Muscle of arm (tissue), 12 donors: ENCODE results near the gene ZNF12. TPM values are rescaled to one million over a fixed set of nuclear protein-coding genes. Genes with fewer than 3 reads are reported as not detected.

Experiments
- DNase-seq: peaks from one replicate; pipeline ENCODE4 v3.0.0-alpha.2; 2013
- polyA plus RNA-seq, 12 donors: library from polyadenylated mRNA; unstranded; fragments of 120-200 nt; gene quantifications; one replicate each; pipeline ENCODE4 v1.2.1, GENCODE V29; 2013; ENCODE audit not compliant: insufficient read length in 12 of 12

The ZNF12 gene
- polyA plus RNA-seq, 12 donors, result 14.5 to 28.9 (median 24.0) TPM; not detected in 1

DNA sequence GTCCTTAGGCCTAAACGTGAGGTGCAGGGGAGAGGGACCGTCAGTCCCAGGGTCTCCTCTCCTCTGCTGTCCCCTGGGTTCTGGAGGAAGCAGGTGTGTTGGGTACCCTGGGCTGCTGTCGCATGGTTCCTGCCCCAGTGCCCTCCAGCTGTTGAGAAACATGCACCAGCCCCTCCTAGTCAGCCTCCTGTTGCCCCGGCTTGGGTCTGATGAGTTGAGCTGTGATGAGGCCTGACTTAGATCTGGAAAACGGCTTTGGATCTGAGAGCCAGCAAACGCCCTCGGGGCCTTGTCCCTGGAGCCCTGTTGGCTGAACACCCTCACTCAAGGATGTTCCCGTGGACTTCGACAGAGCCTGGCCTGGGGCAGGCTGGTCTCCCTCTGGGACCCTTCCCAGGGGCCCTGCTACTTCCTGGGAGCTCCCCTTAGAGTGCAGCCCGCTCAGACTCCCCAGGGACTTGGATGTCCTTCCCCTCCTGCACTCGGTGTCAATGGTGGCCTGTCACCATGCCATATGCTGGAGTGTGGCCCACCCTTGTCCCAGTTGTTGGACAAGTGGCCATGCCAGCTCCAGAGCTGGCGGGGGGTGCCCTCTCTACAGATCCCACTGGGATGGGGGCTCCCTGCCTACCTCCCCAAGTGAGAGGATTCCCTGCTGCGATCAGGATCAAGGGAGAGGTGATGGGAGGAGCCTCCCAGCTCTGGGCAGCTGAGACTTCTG is 57.3 kb downstream of the ZNF12 start:
- DNase-seq, result no peak

DNA sequence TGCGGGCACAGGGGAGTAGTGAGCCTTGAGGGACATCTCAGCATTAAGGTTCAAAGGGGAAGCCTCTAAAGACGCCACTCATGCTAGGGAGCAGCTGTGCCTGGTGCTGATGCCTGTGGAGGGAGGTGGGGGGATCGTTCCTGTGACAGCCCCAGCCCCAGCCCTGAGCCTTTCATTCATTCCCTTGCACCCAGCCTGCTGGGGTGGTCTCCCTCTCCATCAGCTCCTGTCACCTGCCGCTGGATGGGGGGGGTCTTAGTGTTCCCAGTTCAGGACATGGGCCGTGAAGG is 58.0 kb downstream of the ZNF12 start:
- no peak for DNase-seq

DNA sequence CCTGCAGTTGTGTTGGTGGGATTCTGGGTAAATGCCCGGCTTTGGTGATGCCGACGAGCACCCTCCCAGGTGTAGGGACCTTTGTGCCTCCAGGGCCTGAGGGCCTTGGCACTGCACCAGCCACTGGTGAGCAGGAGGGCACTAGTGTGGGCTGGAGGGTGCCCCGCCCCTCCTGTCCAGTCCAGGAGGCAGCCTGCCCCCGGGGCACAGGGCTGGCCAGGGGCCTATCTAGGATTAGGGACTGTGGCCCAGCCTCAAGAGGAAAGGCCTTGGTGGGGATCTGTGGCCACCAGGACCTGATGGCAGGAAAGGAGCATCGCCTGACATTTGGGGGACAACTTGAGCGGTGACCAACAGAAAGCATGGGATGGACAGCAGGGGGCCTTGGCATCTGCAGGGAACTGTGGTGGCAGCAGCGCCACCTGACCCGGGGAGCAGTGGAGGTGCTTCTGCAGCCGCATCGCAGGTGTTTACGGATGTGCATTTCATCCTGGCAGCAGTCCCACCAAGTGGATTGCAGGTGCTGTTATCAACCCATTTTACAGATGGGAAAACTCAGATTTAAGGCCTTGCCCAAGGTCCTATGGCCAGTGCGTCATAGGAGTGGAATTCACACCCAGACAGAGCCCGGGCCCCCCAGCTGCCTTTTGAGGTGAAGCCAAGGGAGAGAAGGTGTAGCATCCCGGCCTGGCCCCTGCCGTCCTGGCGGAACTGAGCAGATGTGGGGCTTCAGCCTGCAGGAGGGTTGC is 58.5 kb downstream of the ZNF12 start:
- DNase-seq, result no peak

DNA sequence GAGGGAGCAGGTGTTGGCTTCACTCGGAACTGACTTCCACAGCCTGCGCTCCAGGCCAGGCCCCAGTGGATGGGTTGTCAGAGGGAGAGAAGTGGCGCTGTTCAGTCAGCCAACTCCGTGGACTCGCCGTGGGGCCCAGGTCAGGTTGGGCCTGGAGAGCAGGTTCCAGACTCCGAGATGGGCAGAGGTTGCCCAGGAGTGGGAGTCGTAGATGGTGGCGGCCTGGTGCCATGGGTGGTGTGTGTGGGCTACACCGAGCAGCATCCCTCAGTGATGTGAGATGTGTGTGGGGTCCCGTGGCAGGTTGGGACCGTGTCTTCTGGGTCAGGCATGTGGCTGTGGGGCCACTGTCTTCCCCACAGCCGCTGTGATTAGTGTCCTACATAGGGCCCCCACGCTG is 59.2 kb downstream of the ZNF12 start:
- DNase-seq, result no peak

DNA sequence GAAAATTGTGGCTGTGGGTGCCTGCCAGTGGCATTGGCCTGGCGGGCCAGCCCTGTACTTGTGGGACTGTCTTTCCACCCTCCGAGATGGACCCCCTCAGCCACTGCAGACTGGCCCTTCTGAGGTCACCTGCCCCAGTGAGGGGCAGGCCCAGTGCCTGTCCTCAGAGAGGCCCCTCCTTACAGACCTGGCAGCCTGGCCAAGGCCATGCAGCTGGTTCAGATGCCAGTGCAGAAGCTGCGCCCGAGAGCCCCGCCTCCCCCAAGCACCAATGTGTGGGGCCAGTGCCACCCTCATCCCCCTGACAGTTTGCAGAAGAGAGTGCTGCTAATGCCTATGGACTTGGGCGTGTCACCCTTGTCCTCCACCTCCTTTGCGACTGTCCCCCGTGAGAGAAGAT is 59.7 kb downstream of the ZNF12 start:
- DNase-seq, result no peak

DNA sequence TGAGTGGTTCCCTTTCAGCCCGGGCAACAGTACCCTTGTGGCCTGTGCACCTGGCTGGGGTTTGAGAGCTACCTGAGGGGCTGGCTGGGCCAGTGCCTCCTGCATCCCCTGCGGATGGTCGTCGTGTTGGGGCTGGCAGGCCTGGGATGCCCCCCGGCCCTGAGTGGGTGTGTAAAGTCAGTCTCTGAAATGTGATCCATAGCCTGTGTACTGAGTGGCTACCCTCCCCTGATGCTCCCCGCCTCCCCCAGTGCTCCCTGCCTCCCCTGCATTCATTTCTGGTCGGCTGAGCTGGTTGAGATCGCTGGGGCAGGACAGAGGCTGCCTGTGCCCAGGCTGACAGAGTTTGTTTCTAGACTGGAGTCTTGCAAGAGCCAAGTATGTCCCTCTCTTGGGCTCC is 60.3 kb downstream of the ZNF12 start:
- DNase-seq, result no peak

DNA sequence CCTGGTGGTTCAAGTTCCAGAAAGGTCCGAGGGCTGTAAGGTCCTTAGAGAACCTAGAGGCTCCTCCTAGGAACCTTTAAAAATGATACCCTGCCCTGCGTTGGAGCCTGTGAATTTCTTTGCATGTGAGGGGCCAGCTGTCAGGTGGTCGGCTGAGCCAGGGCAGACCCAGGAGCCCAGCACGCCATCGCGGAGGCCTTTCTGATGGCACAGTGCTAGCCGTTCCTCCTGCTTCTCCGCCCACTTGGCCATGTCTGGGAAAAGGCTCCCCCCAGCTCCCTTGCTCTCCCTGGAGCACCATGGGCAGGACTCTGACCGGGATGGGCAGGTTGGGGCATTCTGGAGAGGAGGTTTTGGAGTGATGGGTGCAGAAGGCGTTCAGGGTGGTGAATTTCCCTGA is 62.0 kb downstream of the ZNF12 start:
- no peak for DNase-seq

DNA sequence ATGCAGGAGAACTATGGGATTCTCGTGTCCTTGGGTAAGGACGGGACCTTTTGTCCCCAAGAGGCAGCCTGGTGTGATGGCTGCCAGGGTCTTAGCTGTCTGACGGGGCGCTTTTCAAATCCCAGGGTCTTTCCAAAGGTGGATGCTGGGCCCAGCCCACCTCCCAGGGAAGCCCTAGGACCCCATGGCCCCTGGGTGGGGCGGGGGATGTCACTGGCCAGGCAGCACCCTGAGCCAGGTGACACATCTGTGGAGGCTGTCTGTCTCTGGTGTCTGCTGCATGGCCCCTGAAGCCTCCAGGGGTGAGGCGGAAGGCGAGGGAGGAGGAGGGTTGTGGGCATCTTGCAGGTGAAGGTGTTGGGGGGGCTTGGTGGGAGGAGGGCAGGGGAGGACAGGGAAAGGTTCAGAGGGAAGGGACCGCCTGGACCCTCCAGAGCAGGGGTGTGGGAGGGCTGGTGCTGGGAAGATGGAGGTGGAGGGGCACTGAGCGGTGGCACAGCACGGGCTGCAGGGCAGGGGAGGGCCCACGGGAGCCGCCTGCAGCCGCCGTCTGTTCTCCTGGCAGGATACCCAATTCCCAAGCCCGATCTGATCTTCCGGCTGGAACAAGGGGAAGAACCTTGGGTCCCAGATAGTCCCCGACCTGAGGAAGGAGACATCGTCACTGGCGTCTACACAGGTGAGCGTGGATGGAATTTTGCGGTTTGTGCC is 62.7 kb downstream of the ZNF12 start:
- no peak for DNase-seq

DNA sequence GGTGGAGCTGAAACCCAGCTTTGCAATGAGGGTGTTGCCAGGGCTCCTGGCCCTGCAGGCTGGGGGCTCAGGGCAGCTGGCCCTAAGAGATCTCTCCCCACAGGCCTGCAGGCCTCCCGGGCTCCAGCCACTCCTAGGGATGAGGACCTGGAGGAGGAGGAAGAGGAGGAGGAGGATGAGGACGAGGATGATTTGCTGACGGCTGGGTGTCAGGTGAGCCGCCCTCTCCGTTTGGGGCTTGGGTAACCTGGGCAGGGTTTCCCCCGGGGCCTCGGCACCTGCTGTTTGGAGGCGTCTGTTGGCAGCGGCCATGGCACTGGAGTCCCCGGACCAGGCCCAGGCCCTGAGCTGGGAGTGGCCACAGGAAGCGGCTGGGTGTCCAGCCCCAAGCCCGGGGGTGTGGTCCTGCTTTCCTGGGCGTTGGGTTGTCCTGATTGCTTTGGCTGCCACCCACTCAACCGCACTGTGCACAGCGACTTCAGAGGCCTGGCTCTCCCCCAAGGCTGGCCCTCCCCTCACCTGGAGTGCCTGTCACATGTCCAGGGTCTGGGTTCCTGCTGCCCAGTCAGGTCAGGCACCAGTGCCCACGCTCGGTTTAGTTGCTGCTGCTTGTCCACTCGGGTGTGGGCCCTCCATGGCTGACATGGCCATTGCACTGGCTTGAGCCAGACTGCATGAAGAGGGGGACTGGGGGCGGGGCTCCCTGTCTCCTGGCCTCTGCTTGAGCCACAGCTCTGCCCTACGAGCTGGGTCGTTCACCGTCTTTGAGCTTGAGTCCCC is 63.7 kb downstream of the ZNF12 start:
- DNase-seq, result no peak

DNA sequence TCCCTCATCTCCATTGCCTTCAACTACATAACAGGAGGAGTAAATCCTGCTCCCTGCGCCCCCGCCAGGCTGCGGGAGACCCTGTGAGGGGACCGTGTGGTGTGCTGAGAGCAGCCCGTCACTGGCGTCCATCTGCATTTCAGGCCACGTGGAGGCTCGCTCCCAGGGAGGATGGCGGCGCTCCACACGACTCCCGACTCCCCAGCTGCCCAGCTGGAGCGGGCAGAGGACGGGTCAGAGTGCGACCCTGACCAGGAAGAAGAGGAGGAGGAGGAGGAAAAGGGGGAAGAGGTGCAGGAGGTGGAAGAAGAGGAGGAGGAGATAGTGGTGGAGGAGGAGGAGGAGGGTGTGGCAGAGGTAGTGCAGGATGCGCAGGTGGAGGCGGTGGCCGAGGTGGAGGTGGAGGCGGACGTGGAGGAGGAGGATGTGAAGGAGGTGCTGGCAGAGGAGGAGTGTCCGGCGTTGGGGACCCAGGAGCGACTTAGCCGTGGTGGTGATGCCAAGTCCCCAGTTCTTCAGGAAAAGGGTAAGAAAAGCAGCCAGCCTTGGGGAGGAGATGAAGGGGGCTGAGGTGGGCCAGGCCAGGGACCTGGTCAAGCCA is 64.4 kb downstream of the ZNF12 start:
- DNase-seq, result no peak

DNA sequence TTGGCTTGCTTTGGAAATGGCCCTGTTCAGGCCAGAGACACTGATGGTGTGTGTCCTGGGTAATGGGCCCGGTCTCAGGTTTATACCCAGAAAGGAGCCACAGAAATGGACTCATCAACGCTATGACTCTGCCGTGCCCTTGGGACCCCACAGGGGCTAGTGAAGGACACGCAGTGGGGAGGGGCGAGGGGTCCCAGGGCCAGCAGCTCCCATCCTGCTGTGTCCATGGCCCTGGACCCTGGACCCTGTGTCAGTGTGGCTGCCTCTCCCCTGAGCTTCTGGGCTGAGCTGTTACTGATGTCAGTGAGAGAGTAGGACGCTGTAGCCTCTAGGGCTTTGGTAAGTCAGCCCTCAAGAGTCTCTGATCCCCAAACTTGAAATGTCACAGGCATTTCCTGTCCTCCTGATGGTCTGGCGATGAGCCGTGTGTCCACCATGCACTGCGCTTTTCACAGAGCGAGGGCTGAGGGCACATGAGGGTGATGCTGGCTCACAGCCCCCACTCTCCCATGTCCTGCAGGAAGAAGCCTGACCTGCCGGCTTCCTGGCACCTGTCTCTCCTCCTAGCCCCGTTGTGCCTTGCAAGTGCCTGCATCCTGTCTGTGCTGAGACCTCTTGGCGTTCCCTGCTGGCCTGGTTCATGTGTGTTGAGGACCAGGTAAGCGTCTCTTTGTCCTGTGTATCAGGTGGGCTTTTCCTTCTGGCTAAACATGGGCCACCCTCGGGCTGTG is 65.3 kb downstream of the ZNF12 start:
- DNase-seq, result no peak

DNA sequence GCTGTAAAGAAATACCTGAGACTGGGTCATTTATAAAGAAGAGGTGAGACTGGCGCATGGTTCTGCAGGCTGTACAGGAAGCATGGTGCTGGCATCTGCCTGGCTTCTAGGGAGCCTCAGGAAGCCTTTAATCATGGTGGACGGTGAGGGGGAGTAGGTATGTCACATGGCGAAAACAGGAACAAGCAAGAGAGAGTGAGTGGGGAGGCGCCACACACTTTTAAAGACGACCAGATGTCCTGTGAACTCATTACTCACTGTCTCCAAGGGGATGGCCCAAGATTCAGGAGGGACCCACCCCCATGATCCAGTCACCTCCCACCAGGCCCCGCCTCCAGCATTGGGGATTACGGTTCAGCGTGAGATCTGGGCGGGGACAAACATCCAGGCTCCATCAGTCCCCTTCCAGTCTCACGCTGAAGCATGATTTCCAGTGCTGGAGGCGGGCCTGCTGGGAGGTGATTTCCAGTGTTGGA is 66.5 kb downstream of the ZNF12 start:
- no peak for DNase-seq

DNA sequence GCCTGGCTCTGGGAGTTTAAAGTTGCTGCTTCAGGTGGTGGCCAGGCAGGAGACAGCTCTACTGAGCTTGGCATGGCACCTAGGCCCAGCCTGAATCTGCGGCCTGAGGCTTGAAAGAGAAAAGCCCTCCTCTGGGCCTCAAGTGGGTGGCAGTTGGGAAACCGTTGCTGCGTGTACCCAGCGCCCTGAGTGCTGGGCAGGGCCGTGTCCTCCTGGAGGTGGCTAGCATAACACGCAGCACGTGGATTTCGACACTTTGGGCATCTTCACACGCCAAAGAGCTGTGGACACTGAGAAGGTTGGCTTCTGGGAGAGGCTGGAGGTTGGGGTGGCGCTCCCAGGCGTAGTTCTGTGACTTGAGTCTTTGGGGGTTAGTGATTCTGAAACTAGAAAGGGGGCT is 67.1 kb downstream of the ZNF12 start:
- no peak for DNase-seq

DNA sequence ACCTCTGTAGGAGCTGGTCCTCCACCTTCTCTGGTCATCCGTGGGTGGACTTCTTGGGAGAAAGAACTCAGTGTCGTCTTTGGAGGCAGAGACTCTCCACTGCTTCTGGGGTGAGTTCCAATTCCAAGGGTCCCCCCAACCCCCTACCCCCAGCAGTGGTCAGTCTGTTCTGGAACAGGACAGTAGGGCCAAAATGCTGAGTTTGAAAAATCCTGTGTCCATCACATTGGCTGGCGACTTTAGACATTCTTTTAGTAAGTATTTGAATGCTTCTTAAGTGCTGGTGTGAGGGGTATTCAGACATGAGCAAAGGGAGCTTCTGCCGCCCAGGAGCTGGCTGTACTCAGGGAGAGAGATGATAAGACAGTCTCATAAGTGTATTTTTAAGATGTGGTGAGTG is 67.7 kb downstream of the ZNF12 start:
- DNase-seq, result no peak

Other genes with a start within 250 kb of the ZNF12 start
- 100 to 1,000 TPM in 11 of 12 donors, not detected in 1; 167 to 287 (median 196) TPM for gene KDELR2, start 222.8 kb downstream of the ZNF12 start, polyA plus RNA-seq
- gene GRID2IP, start 155.5 kb downstream of the ZNF12 start, polyA plus RNA-seq, result under 1 TPM in 9 of 12 donors, not detected in 3; 0.07 to 0.57 (median 0.13) TPM
- 10 to 100 TPM in 11 of 12 donors, not detected in 1; 21.4 to 57.2 (median 50.1) TPM for gene ZDHHC4, start 129.5 kb downstream of the ZNF12 start, polyA plus RNA-seq
- 10 to 100 TPM in 11 of 12 donors, not detected in 1; 15.3 to 33.3 (median 23.5) TPM for gene INTS15, start 116.9 kb downstream of the ZNF12 start, polyA plus RNA-seq
- gene ZNF853, start 91.3 kb downstream of the ZNF12 start, polyA plus RNA-seq, result 10 to 100 TPM in 11 of 12 donors, not detected in 1; 11.2 to 18.5 (median 14.0) TPM
- 10 to 100 TPM in 11 of 12 donors, not detected in 1; 18.6 to 34.2 (median 21.7) TPM for gene ZNF316, start 69.6 kb downstream of the ZNF12 start, polyA plus RNA-seq
- gene RSPH10B2, start 47.2 kb upstream of the ZNF12 start, polyA plus RNA-seq, result under 1 TPM in 9 of 12 donors, not detected in 3; 0.13 to 0.94 (median 0.38) TPM
- gene CCZ1B, start 119.3 kb upstream of the ZNF12 start, polyA plus RNA-seq, result 10 to 100 TPM in 11 of 12 donors, not detected in 1; 32.6 to 83.4 (median 42.8) TPM